GOT3 (cell line): ENCODE results near the gene DENND6A.
A peak's percentile ranks its signal among the peaks of the same experiment; 100 is the strongest.
"Not testable (repeated sequence)": the region's sequence is repeated elsewhere in the genome, so short reads cannot be mapped to it uniquely, and the experiment has no call there.

Source experiments
- DNase-seq: peaks from one replicate; lab custom pipeline; 2025; ENCODE audit warnings: mixed read lengths; lab: John Stamatoyannopoulos, UW

DENND6A gene, protein sequence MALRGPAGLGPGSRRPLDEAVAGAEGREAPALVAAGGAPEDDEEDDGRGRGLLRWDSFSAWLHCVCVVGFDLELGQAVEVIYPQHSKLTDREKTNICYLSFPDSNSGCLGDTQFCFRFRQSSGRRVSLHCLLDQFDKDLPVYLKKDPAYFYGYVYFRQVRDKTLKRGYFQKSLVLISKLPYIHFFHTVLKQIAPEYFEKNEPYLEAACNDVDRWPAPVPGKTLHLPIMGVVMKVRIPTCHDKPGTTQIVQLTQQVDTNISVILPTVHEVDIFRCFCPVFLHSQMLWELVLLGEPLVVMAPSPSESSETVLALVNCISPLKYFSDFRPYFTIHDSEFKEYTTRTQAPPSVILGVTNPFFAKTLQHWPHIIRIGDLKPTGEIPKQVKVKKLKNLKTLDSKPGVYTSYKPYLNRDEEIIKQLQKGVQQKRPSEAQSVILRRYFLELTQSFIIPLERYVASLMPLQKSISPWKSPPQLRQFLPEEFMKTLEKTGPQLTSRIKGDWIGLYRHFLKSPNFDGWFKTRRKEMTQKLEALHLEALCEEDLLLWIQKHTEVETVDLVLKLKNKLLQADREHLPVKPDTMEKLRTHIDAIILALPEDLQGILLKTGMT

DNA sequence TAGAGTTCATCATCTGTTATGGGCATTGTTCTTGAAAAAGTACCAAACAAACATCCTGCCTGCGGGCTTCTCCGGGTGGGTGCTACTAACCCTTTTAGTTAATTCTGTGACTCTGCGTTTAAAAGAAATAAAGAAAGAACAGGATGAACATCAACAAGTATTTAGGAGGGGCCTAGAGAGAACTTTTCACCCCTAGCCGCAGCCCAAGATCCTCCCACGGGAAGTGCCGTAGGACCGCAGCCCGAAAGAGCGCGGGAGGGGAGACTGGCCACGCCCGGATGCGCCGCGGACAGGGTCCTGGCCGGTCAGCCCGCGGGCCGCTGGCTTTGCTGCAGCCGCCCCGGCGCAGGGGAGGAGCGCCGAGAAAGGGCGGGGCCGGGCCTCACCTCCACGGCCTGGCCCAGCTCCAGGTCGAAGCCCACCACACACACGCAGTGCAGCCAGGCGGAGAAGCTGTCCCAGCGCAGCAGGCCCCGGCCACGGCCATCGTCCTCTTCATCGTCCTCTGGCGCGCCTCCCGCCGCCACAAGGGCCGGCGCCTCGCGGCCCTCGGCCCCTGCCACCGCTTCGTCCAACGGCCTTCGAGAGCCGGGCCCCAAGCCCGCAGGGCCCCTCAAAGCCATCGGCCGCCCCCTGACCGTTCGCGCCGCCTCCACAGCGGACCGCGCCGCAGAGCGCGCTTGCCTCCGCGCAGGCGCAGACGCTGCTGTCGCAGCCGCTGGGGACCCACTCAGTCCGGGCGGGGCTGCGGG, at the start of gene DENND6A:
Gene DENND6A (minus strand): TSS at position 682 of the 752 bp plus-strand sequence. CDS start 59 bp downstream, at position 623.
- DNase-seq = peak; percentile 78

DNA sequence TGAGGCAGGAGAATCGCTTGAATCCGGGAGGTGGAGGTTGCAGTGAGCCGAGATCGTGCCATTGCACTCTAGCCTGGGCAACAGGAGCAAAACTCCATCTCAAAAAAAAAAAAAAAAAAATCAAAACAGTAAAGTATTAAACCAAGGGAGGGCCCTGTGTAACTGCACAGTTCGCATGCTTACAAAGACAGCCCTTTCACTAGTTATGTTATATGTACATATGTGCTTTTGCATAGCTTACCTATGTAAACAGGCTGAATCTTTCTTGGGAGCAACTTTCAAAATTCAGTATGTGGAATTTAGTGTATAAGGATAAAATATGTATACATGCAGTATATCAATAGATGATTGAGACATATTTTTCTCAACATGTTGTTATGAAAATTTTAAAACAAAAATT, 47.1 kb upstream of the DENND6A start:
- no peak for DNase-seq

DNA sequence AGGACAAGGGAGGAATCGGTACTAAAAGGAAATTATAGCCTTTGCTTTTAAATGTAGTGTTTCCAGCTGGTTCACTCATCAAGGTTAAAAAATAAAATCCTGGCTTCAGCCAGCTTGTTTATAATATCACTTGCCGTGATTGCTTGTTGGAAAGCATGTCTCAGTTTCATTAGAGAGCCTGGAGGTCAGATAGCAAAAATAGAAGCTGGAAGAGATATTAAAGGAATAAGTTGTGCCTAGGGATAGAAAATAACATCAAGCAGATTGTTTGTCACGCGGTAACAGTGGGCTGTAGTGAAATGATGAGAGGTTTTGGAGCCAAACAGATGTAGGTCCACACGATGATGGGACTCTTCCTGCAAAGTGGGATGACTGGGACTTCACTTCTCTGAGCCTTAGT, 45.5 kb upstream of the DENND6A start:
- no peak for DNase-seq

DNA sequence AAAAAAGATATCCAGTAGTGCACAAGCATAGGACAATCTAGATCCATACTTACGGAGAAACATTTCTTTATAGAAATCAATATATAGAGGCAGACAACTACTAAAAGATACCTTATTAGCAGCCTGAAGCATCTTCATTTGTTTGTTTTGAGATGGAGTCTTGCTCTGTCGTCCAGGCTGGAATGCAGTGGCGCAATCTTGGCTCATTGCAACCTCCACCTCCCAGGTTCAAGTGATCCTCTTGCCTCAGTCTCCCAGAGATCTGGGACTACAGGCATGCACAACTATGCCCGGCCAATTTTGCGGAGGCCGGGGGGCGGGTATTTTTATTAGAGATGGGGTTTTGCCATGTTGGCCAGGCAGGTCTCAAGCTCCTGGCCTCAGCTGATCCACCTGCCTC, 45.0 kb upstream of the DENND6A start:
- no peak for DNase-seq

- no peak for DNase-seq
These were observed 42.5 kb upstream of the DENND6A start for GRCh38 chr3:57735405-57735804.

DNA sequence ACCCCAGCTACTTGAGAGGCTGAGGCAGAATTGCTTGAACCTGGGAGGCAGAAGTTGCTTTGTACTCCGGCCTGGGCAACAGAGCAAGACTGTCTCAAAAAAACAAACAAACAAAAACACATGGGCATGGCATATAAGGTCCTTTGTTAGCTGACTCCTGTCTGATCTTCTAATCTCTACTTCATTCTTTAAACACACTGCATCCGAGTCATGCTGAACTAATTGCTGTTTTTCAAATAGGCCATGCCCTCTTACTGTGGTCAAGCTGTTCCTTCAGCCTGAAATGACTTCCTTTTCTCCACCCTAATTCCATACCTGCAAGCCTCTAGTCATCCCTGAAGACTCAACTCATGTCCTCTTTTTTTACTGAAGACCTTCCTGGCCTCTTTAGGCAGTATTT, 40.9 kb upstream of the DENND6A start:
- no peak for DNase-seq

GRCh38 chr3:57731311-57731710, 38.4 kb upstream of the DENND6A start:
- no peak for DNase-seq

GRCh38 chr3:57730682-57731081, 37.8 kb upstream of the DENND6A start:
- DNase-seq = no peak

- DNase-seq = no peak
These were observed 36.6 kb upstream of the DENND6A start for GRCh38 chr3:57729334-57730045.

GRCh38 chr3:57727106-57727505, 34.2 kb upstream of the DENND6A start:
- no peak for DNase-seq

- no peak for DNase-seq
These were observed 33.5 kb upstream of the DENND6A start for GRCh38 chr3:57726397-57726796.

DNA sequence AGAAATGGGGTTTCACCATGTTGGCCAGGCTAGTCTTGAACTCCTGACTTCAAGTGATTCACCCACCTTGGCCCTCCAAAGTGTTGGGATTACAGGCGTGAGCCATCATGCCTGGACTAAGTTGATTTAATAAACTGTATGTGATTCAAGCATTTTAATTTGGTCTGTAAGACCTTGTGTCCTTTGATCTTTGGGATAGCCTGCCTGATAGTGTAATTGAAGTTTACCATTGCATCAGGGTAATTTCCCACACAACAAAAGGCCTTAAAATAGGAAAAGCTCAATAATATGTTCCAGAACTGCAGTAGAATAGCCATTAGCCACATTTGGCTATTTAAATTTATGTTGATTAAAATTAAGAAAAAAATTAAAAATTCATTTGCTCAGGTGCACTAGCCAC, 25.2 kb upstream of the DENND6A start:
- DNase-seq = no peak

DNA sequence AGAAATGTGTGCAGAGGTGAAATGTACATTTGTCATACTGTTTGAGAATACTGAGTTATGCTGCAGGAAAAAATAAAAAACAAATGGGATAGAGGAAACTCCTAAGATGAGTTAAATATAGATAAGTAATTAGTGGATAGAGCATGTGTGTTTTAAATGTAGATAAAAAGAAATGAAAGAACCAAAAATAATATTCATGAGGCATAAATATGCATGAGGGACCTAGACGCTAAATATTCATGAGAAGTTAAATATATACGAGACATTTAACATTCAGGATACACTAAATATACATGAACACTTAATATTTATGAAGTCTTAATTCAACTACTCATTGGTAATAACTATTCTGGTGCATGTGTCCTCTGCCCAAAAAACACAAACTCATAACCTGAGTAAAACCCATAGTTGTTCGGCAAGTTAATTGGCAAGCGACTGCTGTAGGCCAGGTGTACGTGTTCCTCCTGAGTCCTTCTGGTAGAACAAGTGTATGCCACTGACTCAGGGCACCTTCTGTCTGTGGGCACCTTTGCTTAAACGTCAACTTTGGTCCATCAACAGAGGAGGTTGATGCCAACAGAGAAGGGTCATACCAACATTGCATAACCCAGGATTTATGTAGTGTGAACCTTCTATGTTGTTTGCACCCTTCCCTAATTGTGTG, 24.5 kb upstream of the DENND6A start:
- no peak for DNase-seq

DNA sequence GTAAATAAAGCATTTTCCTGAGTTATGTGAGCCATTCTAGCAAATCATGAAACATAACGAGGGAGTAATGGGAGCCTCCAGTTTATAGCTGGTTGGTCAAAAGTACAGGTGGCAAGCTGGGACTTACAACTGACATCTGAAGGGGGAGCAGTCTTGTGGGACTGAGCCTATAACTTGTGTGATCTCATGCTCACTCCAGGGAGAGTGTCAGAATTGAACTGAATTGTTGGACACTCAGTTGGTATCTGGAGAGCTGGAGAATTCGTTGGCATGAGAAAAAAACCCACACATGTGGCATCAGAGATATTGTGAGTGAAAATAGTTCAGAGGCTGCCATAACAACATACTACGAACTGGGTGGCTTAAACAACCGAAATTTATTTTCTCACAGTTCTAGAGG, 22.8 kb upstream of the DENND6A start:
- no peak for DNase-seq

DNA sequence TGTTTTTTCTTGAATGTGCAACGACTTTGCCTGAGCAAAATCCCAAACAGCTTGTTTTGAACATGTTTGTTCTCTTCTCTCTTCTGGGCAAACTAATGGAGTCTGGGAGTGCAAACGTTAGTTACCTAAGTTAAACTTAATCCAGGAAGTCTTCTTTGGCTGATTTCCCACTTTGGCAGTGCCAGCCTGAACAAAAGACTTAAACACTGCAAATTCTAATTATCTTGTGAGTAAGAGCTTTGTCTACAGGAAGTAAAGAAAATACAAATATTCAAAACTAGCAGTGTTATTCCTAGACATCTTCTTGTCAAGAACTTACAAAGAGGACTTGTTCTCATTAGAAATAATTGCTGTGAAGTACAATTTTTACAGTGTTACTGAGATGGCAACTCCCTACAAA, 16.7 kb upstream of the DENND6A start:
- DNase-seq = no peak

GRCh38 chr3:57709031-57709430, 16.2 kb upstream of the DENND6A start:
- DNase-seq = no peak

DNA sequence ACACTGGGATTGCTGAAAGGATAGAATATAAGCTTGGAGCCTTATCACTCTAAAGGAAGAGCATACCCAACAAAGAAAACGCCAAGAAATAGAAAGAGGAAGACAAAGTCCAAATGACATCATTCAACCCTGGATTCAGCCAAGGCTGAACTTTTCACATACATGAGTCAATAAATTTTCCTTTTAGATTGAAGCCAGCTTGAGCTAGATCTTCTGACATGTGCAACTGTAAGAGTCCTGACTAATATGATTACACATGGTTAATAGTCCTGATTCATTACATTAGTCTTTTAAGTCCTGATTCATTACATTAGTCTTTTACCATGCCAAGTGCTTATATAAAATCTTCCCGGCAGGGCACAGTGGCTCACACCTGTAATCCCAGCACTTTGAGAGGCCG, 13.6 kb upstream of the DENND6A start:
- no peak for DNase-seq

DNA sequence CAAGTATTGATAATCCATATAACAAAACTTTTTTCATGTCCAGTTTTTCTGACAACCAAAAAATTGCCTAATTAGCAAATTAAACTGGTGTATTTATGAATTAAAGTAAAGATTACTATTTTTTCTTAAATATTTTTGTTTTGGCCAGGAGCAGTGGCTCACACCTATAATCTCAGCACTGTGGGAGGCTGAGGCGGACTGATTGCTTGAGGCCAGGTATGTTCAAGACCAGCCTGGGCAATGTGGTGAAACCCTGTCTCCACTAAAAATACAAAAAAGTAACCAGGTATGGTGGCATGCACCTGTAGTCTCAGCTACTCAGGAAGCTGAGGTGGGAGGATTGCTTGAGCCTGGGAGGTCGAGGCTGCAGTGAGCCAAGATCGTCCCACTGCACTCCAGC, 12.5 kb upstream of the DENND6A start:
- not testable (repeated sequence) for DNase-seq

GRCh38 chr3:57701781-57702180, 8.9 kb upstream of the DENND6A start:
- no peak for DNase-seq

- DNase-seq = no peak
These were observed 7.9 kb upstream of the DENND6A start for GRCh38 chr3:57700737-57701136.

GRCh38 chr3:57699591-57699990, 6.7 kb upstream of the DENND6A start:
- DNase-seq = no peak
